Pancreas (tissue), 10 donors: ENCODE data around the gene ZDHHC18. TPM values are rescaled to one million over a fixed set of nuclear protein-coding genes. Genes with fewer than 3 reads are reported as not detected.

ENCODE experiments used
- ATAC-seq, 4 donors: fragments of 200-7000 bp; cut with Tn5 transposase; one replicate each; pipeline versions ENCODE4 v1.8.0 to v1.9.1; 2020; ENCODE audit warnings: mild to moderate bottlenecking in 4 of 4, moderate library complexity in 4 of 4
- DNase-seq, 6 donors: peaks; one replicate each; pipeline ENCODE4 v3.0.0-alpha.2; 2020
- FAIRE-seq: peaks from 2 replicates; lab custom pipeline; 2012; peaks lifted over from hg19 to GRCh38; lab: Jason Lieb, UNC
- H3K27ac ChIP-seq, 4 donors: fragments of 200-600 bp; sonication (generic); 1 replicate in 3 of 4; 2 replicates in 1 of 4; pipeline versions ENCODE4 v1.5.0 to v1.8.0; 2020
- H3K27me3 ChIP-seq, 4 donors: fragments of 200-600 bp; one replicate each; pipeline ENCODE4 v1.8.0; 2021
- H3K36me3 ChIP-seq, 3 donors: fragments of 200-600 bp; sonication (generic) in 1 of 3; one replicate each; pipeline versions ENCODE4 v1.5.0 to v1.8.0; 2020 to 2021
- H3K4me1 ChIP-seq, 3 donors: fragments of 200-600 bp; one replicate each; pipeline ENCODE4 v1.8.0; 2021
- H3K4me3 ChIP-seq, 4 donors: fragments of 200-600 bp; sonication (generic) in 2 of 4; one replicate each; pipeline versions ENCODE4 v1.5.0 to v1.8.0; 2020 to 2021
- H3K9me3 ChIP-seq, 4 donors: fragments of 200-600 bp; one replicate each; pipeline ENCODE4 v1.8.0; 2021
- CTCF ChIP-seq, 4 donors: fragments of 200-600 bp; sonication (generic) in 3 of 4; IDR thresholded peaks; one replicate each; pipeline versions ENCODE4 v1.5.0 to v1.8.0; 2021; ENCODE audit warnings: antibody characterized with exemption in 4 of 4
- WGBS, 2 donors: extraction: QIAGEN DNeasy Blood & Tissue Kit; methylation state at CpG; one replicate each; pipeline ENCODE4 v1.1.7; 2013; 5-methylcytosine and 5-hydroxymethylcytosine counted together
- intact Hi-C, 3 donors: fragments of 100-400 bp; cut with DNase I; formaldehyde crosslinking; loops; one replicate each; pipeline versions ENCODE4 v1.11.1 to v1.14.2; 2022
- polyA plus RNA-seq, 2 donors: library from polyadenylated mRNA; stranded (reverse); fragments of 200-250 nt; gene quantifications; one replicate each; pipeline ENCODE4 v1.2.3, GENCODE V29; 2013
- total RNA-seq, 6 donors: library from RNA; stranded (reverse); fragmentation: NEBNext Ultra II Directional in 4 of 6; extraction: Animal tissue kit (Norgen Biotek cat#: 25700) in 4 of 6; gene quantifications; one replicate each; pipeline versions ENCODE4 v1.2.1 to v1.2.4, GENCODE V29; 2021 to 2023
- donor health status: healthy with polysubstance abuse.
- donor health status: DM: no; HTN: no; CAD: no; lungs with moderate emphysema.
- donor health status: DM: no; HTN: no; CAD: no.
- donor health status: control.
- donor health status: control.
- donor health status: Bipolar disorder and iron deficiency.
- donor health status: DM: yes; HTN: yes; CAD: no.
- donor health status: DM: no; HTN: no; CAD: no.
- donor health status: DM: no; HTN: no; CAD: no.
- donor health status: DM: yes; HTN: yes; CAD: no.

The ZDHHC18 gene
- total RNA-seq (1 to 10 TPM; 3.4 to 9.9 (median 5.4) TPM), polyA plus RNA-seq (1 to 10 TPM; 6.4 to 8.6 TPM)

- WGBS, 2 donors = 0 to 1% methylated on average over 33 to 107 of the region's 107 CpGs
- H3K4me3 ChIP-seq = peak within 1 kb of the TSS; percentile 39 to 70 (median 58)
- no peaks in the 10 kb centered on the region for H3K36me3 ChIP-seq
- TF ChIP-seq CTCF (IDR thresholded peaks at IDR 0.05) = peak in 3 of 4 donors; percentile 20 to 21 (median 20)
- peak; percentile 61 to 90 (median 79) for DNase-seq
- FAIRE-seq = no peak
- H3K27me3 ChIP-seq = no peaks in the 10 kb centered on the region
- peaks cover 0 to 12% (median 5%) of the 10 kb centered on the region in 3 donors for H3K4me1 ChIP-seq
- ATAC-seq = peak; percentile 91 to 96 (median 92)
- intact Hi-C loops = no loop called here
- H3K27ac ChIP-seq = peak within 1 kb of the TSS; percentile 42 to 78 (median 59)
- H3K9me3 ChIP-seq = no peaks in the 10 kb centered on the region
Observed at GRCh38 chr1:26826261-26827105, at the start of gene ZDHHC18. Gene ZDHHC18 (plus strand): TSS chr1:26826688. CDS start chr1:26826805, 117 bp downstream.

GRCh38 chr1:26779098-26779668, 47.3 kb upstream of the ZDHHC18 start:
- H3K4me3 ChIP-seq = no peak overlapping the region
- H3K27ac ChIP-seq = no peak overlapping the region
- ATAC-seq (no peak), DNase-seq (no peak), FAIRE-seq (no peak)
- H3K36me3 ChIP-seq = peaks cover 0 to 44% (median 27%) of the 10 kb centered on the region in 3 donors
- intact Hi-C loops = loop anchor here in 1 of 3 donors (10.0 kb wide), 1 partner anchor 74 kb away; no protein-coding TSS in a partner anchor
- H3K9me3 ChIP-seq = no peaks in the 10 kb centered on the region
- H3K27me3 ChIP-seq = no peaks in the 10 kb centered on the region
- no peak for TF ChIP-seq CTCF (IDR thresholded peaks at IDR 0.05)
- 78 to 83% methylated on average over 11 of the region's 11 CpGs for WGBS, 2 donors
- peaks cover 10 to 17% (median 11%) of the 10 kb centered on the region in 3 donors for H3K4me1 ChIP-seq

- Histone ChIP-seq H3K27ac (no peak overlapping the region), H3K36me3 (peaks cover 0 to 32% (median 15%) of the 10 kb centered on the region in 3 donors), H3K9me3 (no peaks in the 10 kb centered on the region), H3K4me1 (peaks cover 11 to 27% (median 17%) of the 10 kb centered on the region in 3 donors), H3K27me3 (no peaks in the 10 kb centered on the region), H3K4me3 (no peak overlapping the region)
- DNase-seq (no peak), ATAC-seq (no peak), FAIRE-seq (no peak)
- WGBS, 2 donors = 89% methylated on average over 21 of the region's 21 CpGs
- no peak for TF ChIP-seq CTCF (IDR thresholded peaks at IDR 0.05)
- intact Hi-C loops = no loop called here
Observed at GRCh38 chr1:26780344-26780957, 46.0 kb upstream of the ZDHHC18 start.

- Histone ChIP-seq H3K36me3 (peaks cover 0 to 26% (median 14%) of the 10 kb centered on the region in 3 donors), H3K27ac (no peak overlapping the region), H3K9me3 (no peaks in the 10 kb centered on the region), H3K4me1 (peaks cover 17 to 32% (median 19%) of the 10 kb centered on the region in 3 donors), H3K27me3 (no peaks in the 10 kb centered on the region), H3K4me3 (no peak overlapping the region)
- 85 to 88% methylated on average over 11 of the region's 11 CpGs for WGBS, 2 donors
- intact Hi-C loops = no loop called here
- no peak for TF ChIP-seq CTCF (IDR thresholded peaks at IDR 0.05)
- FAIRE-seq (no peak), ATAC-seq (no peak), DNase-seq (no peak)
Observed at GRCh38 chr1:26781206-26781825, 45.2 kb upstream of the ZDHHC18 start.
